Lung (tissue), 13 donors: Measurements from ENCODE around the gene LXN. TPM values are rescaled to one million over a fixed set of nuclear protein-coding genes. Genes with fewer than 3 reads are reported as not detected.

Source experiments
- ATAC-seq: fragments of 200-7000 bp; cut with Tn5 transposase; one replicate; pipeline ENCODE4 v1.9.1; 2020; ENCODE audit warnings: moderate number of reproducible peaks; ENCODE audit not compliant: insufficient read depth, low FRiP score
- DNase-seq, 3 donors: peaks; one replicate each; pipeline ENCODE4 v3.0.0-alpha.2; 2013 to 2017
- H3K27ac ChIP-seq, 2 donors: one replicate each; pipeline ENCODE4 v1.5.1; 2013; ENCODE audit warnings: mild to moderate bottlenecking in 2 of 2, moderate library complexity in 2 of 2, control low read depth in 1 of 2, inconsistent platforms in 1 of 2, low read depth in 1 of 2, low read length in 1 of 2
- H3K27me3 ChIP-seq, 3 donors: one replicate each; pipeline ENCODE4 v1.5.1; 2013; ENCODE audit warnings: low read length in 2 of 3; ENCODE audit not compliant: control insufficient read depth in 3 of 3, insufficient read depth in 3 of 3
- H3K36me3 ChIP-seq, 4 donors: one replicate each; pipeline ENCODE4 v1.5.1; 2013; ENCODE audit warnings: low read length in 4 of 4, mild to moderate bottlenecking in 1 of 4, moderate library complexity in 1 of 4; ENCODE audit not compliant: control insufficient read depth in 4 of 4, insufficient read depth in 4 of 4
- H3K4me1 ChIP-seq, 5 donors: one replicate each; pipeline ENCODE4 v1.5.1; 2013; ENCODE audit warnings: low read length in 5 of 5, mild to moderate bottlenecking in 2 of 5, moderate library complexity in 1 of 5; ENCODE audit not compliant: control insufficient read depth in 5 of 5, insufficient read depth in 5 of 5
- H3K4me3 ChIP-seq: one replicate; pipeline ENCODE4 v1.5.1; 2013; ENCODE audit warnings: mild to moderate bottlenecking, control low read depth, moderate library complexity
- H3K9ac ChIP-seq, 2 donors: one replicate each; pipeline ENCODE4 v1.5.1; 2013; ENCODE audit warnings: low read length in 2 of 2, control low read depth in 1 of 2; ENCODE audit not compliant: insufficient read depth in 1 of 2
- H3K9me3 ChIP-seq, 4 donors: one replicate each; pipeline ENCODE4 v1.5.1; 2013; ENCODE audit warnings: low read length in 3 of 4, mild to moderate bottlenecking in 1 of 4, moderate library complexity in 1 of 4; ENCODE audit not compliant: control insufficient read depth in 4 of 4, insufficient read depth in 3 of 4
- WGBS, 2 donors: extraction: QIAGEN DNeasy Blood & Tissue Kit; methylation state at CpG; one replicate each; pipeline ENCODE4 v1.1.7; 2013; 5-methylcytosine and 5-hydroxymethylcytosine counted together
- polyA plus RNA-seq, 2 donors: library from polyadenylated mRNA; stranded (reverse); fragments of 200-250 nt; gene quantifications; one replicate each; pipeline ENCODE4 v1.2.1, GENCODE V29; 2013
- small RNA-seq: library from RNA; depleted of rRNA; stranded (forward); fragments of <200 nt; gene quantifications from one replicate; pipeline ENCODE3, GENCODE V24; 2014; ENCODE audit warnings: low replicate concordance
- total RNA-seq, 2 donors: library from RNA; depleted of rRNA in 1 of 2; stranded (reverse); fragments of >200 nt in 1 of 2; gene quantifications; one replicate each; pipeline ENCODE4 v1.2.1, GENCODE V29; 2014 to 2021
- TF ChIP-seq, protein P1 (sequence below): IDR thresholded peaks from 2 replicates; pipeline ENCODE4 v1.5.1; 2012; ENCODE audit warnings: mild to moderate bottlenecking; ENCODE audit errors: control extremely low read depth, extremely low read depth
- donor health status: control.
- donor health status: control.
- donor health status: Bipolar disorder and iron deficiency.
- donor health status: healthy.
- donor health status: DM: yes; HTN: yes; CAD: no.

The LXN gene
- total and polyA plus RNA-seq, 4 donors: 20.7 to 103 (median 31.7) TPM

DNA sequence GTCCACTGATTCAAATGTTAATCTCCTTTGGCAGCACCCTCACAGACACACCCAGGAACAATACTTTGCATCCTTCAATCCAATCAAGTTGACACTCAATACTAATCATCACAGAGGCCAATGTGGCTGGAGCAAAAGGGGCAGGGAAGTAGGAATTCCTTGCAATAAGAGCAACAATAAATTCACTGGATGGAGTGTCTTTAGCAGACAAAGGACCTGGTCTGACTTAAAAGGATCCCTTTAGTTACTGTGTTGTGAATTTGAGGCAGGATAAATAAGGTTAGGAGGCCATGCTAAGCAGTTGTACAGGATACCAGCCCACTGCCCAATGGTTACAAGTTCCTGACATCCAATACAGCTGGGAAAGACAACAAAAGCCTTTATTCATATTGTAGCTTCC is 40.5 kb downstream of the LXN start:
- H3K9me3 ChIP-seq: no peaks in the 10 kb centered on the region
- H3K4me1 ChIP-seq: no peaks in the 10 kb centered on the region
- DNase-seq: no peak
- H3K27me3 ChIP-seq: no peaks in the 10 kb centered on the region
- no peak for ATAC-seq
- H3K9ac ChIP-seq: no peak overlapping the region
- H3K36me3 ChIP-seq: no peaks in the 10 kb centered on the region
- H3K4me3 ChIP-seq: no peak overlapping the region
- no peak overlapping the region for H3K27ac ChIP-seq
- TF ChIP-seq, protein P1, sequence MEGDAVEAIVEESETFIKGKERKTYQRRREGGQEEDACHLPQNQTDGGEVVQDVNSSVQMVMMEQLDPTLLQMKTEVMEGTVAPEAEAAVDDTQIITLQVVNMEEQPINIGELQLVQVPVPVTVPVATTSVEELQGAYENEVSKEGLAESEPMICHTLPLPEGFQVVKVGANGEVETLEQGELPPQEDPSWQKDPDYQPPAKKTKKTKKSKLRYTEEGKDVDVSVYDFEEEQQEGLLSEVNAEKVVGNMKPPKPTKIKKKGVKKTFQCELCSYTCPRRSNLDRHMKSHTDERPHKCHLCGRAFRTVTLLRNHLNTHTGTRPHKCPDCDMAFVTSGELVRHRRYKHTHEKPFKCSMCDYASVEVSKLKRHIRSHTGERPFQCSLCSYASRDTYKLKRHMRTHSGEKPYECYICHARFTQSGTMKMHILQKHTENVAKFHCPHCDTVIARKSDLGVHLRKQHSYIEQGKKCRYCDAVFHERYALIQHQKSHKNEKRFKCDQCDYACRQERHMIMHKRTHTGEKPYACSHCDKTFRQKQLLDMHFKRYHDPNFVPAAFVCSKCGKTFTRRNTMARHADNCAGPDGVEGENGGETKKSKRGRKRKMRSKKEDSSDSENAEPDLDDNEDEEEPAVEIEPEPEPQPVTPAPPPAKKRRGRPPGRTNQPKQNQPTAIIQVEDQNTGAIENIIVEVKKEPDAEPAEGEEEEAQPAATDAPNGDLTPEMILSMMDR: no peak

DNA sequence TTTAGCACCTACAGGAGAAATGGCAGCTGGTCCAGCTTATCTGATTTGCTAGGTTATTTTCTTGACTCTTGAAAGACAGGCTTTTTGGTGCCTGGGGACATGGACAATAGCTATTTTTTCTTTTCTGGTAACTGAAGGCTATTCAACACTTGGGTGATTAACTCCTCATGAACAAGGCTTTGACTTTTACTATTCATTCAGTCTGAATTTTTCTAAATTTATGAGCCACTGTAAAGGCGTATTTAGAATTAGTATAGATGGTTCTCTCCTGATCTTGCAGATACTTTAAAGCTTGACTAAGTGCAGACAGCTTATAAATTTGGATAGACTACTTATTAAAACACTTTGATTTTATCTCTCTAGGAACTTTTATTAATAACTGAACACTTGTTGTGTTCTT is 46.6 kb downstream of the LXN start:
- ATAC-seq (no peak), DNase-seq (no peak)
- TF ChIP-seq, protein P1: no peak
- no peaks in the 10 kb centered on the region for H3K27me3 ChIP-seq
- no peak overlapping the region for H3K9ac ChIP-seq
- no peak overlapping the region for H3K4me3 ChIP-seq
- H3K4me1 ChIP-seq: no peaks in the 10 kb centered on the region
- H3K27ac ChIP-seq: no peak overlapping the region
- no peaks in the 10 kb centered on the region for H3K36me3 ChIP-seq
- peaks cover 0 to 3% (median 1%) of the 10 kb centered on the region in 4 donors for H3K9me3 ChIP-seq
- 0 to 50% methylated on average over 1 of the region's 1 CpG for WGBS, 2 donors

DNA sequence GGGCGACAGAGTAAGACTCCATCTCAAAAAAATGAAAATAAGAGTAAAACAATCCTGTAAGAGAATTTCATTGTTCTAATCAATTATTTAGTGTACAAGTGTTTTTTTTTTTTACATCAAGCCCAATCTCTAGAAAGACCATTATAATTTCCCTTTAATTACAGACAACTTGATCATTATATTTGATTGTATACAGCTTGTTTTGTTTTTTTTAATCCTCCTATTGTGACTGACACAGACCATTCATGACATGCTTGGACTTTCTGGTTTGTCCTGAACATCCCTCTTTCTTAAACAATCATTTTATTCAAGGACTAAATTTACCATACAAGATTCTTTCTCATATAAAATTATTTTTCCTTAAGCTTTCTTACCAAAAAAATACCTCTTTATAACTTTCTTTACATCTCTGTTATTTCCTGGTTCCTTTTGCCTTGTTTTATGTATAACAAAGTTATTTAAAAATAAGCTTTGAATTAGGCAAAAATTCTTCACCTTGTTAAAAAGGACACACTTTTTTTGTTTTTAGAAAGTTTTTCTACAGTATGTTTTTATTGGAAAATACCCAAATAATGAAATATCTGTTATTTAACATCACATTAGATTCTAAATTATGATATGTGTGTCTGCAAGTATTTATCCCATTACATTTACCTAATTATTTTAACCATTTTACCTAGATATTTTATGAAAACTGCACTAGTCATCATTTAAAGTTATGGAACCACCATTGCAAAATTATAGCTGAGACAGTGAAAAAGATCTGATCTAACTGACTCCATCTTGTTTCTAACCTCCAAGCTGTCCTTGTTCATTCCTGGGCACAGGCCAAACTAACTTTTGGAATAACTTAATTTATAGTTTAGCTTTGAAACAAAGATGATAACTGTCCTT is 54.2 kb downstream of the LXN start:
- ATAC-seq (no peak), DNase-seq (no peak)
- Histone ChIP-seq H3K36me3 (no peaks in the 10 kb centered on the region), H3K9ac (no peak overlapping the region), H3K4me3 (no peak overlapping the region), H3K4me1 (no peaks in the 10 kb centered on the region), H3K27me3 (no peaks in the 10 kb centered on the region), H3K9me3 (peaks cover 0 to 5% (median 1%) of the 10 kb centered on the region in 4 donors), H3K27ac (no peak overlapping the region)
- 66 to 82% methylated on average over 1 of the region's 1 CpG for WGBS, 2 donors
- TF ChIP-seq, protein P1: no peak

Small RNAs within 50 kb of the gene (small RNA-seq; reads per million reads assigned to genes)
- gene AC025033.1 (not detected), gene AC080013.6 (not detected)

Other genes starting within 250 kb of the LXN start
- gene MLF1, start 101.5 kb downstream of the LXN start, total RNA-seq: 10 to 100 TPM; 29.1 to 35.3 TPM
- gene MLF1, start 101.5 kb downstream of the LXN start, polyA plus RNA-seq: 10 to 100 TPM; 12.7 to 22.9 TPM
- 10 to 100 TPM; 40.6 to 66.1 TPM for gene GFM1, start 28.1 kb downstream of the LXN start, total RNA-seq
- gene GFM1, start 28.1 kb downstream of the LXN start, polyA plus RNA-seq: 10 to 100 TPM; 16.2 to 22.2 TPM
- gene RARRES1, start 59.8 kb upstream of the LXN start, total RNA-seq: 100 to 1,000 TPM in 1 of 2 donors, 10 to 100 TPM in 1; 36.3 to 110 TPM
- gene RARRES1, start 59.8 kb upstream of the LXN start, polyA plus RNA-seq: 10 to 100 TPM; 49.8 to 53.4 TPM
- gene MFSD1, start 129.4 kb upstream of the LXN start, total RNA-seq: 10 to 100 TPM; 92.0 to 94.7 TPM
- gene MFSD1, start 129.4 kb upstream of the LXN start, polyA plus RNA-seq: 100 to 1,000 TPM in 1 of 2 donors, 10 to 100 TPM in 1; 25.8 to 143 TPM